ENCODE data around the gene CBX5. TPM values are rescaled to one million over a fixed set of nuclear protein-coding genes. Genes with fewer than 3 reads are reported as not detected.

CBX5 gene
- total and polyA plus RNA-seq, 9 of the 15 experiments (the other 6 are each of a cell fraction or from before 2014, with no cell fraction given): 32.6 to 102 (median 59.2) TPM

DNA sequence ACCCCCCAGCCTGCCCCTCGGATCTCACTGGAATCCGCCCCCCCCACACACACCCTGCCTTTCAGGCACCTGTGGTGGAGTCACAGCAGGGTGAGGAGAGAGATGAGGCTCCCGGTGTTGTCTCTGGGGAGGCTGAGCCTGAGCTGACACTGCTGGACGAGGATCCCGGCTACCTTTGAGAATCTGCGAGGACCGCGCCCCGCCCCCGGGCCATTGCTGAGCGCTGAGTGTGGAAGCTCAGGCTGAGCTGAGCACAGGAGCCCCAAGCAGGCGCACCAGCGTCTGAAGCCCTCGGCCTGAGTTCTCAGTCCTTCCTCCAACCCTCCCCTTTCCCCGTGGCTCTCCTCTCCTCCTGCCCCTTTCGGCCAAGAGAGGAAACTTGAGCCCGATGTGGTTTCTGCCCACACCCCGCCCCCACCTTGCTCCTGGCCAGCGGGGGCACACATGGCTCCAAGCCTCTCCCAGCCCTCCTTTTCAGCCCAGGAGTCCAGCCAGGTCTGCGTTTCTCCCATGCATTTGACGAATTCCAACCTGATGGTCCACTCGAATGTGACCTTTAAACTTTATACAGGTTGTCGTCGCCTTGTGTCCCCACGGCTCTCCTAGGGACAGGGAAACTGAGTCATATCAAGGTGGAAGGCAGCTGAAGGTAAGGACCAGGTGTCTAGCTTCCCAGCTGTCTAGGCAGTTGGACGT lies 21.0 kb upstream of the CBX5 start, which contains the start of gene NFE2 (continued):
- TF ChIP-seq, protein P1, sequence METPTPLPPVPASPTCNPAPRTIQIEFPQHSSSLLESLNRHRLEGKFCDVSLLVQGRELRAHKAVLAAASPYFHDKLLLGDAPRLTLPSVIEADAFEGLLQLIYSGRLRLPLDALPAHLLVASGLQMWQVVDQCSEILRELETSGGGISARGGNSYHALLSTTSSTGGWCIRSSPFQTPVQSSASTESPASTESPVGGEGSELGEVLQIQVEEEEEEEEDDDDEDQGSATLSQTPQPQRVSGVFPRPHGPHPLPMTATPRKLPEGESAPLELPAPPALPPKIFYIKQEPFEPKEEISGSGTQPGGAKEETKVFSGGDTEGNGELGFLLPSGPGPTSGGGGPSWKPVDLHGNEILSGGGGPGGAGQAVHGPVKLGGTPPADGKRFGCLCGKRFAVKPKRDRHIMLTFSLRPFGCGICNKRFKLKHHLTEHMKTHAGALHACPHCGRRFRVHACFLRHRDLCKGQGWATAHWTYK (CRISPR knock-in tag; IDR thresholded peaks at IDR 0.05): peak; percentile 49; the same call in 1 of the 2 replicates
- TF ChIP-seq, protein P2, sequence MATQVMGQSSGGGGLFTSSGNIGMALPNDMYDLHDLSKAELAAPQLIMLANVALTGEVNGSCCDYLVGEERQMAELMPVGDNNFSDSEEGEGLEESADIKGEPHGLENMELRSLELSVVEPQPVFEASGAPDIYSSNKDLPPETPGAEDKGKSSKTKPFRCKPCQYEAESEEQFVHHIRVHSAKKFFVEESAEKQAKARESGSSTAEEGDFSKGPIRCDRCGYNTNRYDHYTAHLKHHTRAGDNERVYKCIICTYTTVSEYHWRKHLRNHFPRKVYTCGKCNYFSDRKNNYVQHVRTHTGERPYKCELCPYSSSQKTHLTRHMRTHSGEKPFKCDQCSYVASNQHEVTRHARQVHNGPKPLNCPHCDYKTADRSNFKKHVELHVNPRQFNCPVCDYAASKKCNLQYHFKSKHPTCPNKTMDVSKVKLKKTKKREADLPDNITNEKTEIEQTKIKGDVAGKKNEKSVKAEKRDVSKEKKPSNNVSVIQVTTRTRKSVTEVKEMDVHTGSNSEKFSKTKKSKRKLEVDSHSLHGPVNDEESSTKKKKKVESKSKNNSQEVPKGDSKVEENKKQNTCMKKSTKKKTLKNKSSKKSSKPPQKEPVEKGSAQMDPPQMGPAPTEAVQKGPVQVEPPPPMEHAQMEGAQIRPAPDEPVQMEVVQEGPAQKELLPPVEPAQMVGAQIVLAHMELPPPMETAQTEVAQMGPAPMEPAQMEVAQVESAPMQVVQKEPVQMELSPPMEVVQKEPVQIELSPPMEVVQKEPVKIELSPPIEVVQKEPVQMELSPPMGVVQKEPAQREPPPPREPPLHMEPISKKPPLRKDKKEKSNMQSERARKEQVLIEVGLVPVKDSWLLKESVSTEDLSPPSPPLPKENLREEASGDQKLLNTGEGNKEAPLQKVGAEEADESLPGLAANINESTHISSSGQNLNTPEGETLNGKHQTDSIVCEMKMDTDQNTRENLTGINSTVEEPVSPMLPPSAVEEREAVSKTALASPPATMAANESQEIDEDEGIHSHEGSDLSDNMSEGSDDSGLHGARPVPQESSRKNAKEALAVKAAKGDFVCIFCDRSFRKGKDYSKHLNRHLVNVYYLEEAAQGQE (IDR thresholded peaks at IDR 0.05; ENCODE audit: borderline replicate concordance): no peak; the same call in 1 of the 2 replicates
- TF ChIP-seq, protein P2 (CRISPR knock-in tag; IDR thresholded peaks at IDR 0.05; ENCODE audit: low read depth): no peak
- TF ChIP-seq, protein P3, sequence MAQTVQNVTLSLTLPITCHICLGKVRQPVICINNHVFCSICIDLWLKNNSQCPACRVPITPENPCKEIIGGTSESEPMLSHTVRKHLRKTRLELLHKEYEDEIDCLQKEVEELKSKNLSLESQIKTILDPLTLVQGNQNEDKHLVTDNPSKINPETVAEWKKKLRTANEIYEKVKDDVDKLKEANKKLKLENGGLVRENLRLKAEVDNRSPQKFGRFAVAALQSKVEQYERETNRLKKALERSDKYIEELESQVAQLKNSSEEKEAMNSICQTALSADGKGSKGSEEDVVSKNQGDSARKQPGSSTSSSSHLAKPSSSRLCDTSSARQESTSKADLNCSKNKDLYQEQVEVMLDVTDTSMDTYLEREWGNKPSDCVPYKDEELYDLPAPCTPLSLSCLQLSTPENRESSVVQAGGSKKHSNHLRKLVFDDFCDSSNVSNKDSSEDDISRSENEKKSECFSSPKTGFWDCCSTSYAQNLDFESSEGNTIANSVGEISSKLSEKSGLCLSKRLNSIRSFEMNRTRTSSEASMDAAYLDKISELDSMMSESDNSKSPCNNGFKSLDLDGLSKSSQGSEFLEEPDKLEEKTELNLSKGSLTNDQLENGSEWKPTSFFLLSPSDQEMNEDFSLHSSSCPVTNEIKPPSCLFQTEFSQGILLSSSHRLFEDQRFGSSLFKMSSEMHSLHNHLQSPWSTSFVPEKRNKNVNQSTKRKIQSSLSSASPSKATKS (CRISPR knock-in tag; IDR thresholded peaks at IDR 0.05): peak; percentile 60; the same call in 1 of the 2 replicates
- TF ChIP-seq ELF4 (CRISPR knock-in tag; IDR thresholded peaks at IDR 0.05) (no peak), MBD1 (CRISPR knock-in tag; IDR thresholded peaks at IDR 0.05) (no peak), HMBOX1 (IDR thresholded peaks at IDR 0.05) (no peak; the same call in 1 of the 2 replicates), CTBP1 (IDR thresholded peaks at IDR 0.05; ENCODE audit: borderline replicate concordance) (peak; percentile 78), PRPF4 (IDR thresholded peaks at IDR 0.05; ENCODE audit: insufficient read depth, low read depth, low read length, poor library complexity, severe bottlenecking) (no peak), KHSRP (IDR thresholded peaks at IDR 0.05) (no peak), DACH1 (IDR thresholded peaks at IDR 0.05; ENCODE audit: partially characterized antibody) (no peak), LCOR (CRISPR knock-in tag; IDR thresholded peaks at IDR 0.05) (peak; percentile 50; the same call in 1 of the 2 replicates), ZNF253 (CRISPR knock-in tag; conservative IDR thresholded peaks at IDR 0.05) (no peak)
